Stimulated activated CD4-positive, alpha-beta T cell treated with anti-CD3 and anti-CD28 coated beads, Interleukin-1b, Interleukin-23, amount 100 ng/mL, for 24 hours (primary cell): ENCODE results near the gene ZNF397.

Experiments
- DNase-seq, 4 experiments: peaks; one replicate each; pipeline ENCODE4 v3.0.0-alpha.2; 2020; ENCODE audit warnings: low read depth in 4 of 4, low spot score in 1 of 4

ZNF397 gene

DNA sequence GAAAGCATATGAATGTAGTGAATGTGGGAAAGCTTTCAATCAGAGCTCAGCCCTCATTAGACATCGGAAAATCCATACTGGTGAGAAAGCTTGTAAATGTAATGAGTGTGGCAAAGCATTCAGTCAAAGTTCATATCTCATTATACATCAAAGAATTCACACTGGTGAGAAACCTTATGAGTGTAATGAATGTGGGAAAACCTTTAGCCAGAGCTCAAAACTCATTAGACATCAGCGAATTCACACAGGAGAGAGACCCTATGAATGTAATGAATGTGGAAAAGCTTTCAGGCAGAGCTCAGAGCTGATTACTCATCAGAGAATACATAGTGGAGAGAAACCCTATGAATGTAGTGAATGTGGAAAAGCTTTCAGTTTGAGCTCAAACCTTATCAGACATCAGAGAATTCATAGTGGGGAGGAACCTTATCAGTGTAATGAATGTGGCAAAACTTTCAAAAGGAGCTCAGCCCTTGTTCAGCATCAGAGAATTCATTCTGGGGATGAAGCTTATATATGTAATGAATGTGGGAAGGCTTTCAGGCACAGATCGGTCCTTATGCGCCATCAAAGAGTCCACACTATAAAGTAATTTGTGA is 5.0 kb downstream of the ZNF397 start:
- DNase-seq, result no peak

- no peak for DNase-seq
Observed at GRCh38 chr18:35246831-35247230, 6.0 kb downstream of the ZNF397 start.

DNA sequence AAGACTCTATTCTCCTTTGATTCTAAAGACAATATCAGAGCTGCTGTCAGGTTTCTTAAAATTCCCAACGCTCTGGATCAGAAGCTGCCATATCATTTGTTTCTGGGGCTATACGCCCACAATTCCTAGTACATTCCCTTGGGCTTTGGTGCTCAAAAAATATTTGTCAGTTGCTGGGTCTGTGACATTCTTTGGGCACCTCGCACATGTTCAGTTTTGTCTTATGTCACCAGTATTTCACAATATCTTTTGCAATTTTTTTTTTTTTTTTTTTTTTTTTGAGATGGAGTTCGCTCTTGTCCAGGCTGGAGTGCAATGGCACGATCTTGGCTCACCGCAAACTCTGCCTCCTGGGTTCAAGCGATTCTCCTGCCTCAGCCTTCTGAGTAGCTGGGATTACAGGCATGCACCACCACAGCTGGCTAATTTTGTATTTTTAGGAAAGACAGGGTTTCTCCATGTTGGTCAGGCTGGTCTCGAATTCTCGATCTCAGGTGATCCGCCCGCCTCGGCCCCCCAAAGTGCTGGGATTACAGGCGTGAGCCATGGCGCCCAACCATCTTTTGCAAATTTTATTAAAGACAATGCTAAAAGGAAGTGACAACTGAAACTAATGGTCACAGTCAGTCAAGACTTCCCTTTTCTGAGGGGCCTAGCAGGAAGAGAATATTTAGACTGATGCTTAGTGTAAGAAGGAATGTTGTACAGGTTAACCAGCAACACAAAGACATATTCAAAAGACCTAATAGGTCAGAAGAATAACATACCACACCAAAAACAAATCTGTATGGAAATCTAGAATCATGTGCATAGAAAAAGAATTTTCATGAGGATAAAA is 6.8 kb downstream of the ZNF397 start:
- no peak for DNase-seq

DNA sequence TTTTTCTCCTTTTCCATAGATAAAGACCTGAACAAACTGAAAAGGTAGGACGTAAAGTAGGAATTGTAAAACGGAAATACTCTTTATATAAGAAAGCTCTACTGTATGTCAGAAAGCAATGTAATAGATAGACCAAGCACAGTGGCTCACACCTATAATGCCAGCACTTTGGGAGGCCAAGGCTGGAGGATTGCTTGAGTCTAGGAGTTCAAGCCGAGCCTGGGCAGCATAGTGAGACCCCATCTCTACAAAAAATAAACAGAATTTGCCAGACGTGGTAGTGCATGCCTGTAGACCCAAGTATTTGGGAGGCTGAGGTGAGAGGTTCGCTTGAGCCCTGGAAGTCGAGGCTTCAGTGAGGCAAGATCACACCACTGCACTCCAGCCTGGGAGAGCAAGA is 7.6 kb downstream of the ZNF397 start:
- no peak for DNase-seq

DNA sequence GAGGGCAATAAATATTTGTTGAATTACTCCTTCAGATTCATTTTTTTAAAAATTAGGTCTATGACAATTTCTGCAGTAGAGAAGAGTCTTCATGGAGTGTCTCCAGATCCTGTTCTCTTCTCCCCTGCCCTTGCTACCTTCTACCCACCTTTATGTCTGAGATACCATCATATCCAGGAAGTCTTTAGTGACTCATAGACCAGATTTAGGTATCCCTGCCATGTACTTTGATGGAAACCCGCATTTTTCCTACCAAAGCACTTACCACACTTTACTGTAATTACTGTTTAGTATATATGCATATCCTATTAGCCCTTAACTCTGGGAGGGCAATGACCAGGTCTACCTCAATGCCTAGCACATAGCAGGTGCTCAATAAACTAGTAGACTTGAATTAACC is 11.6 kb downstream of the ZNF397 start:
- DNase-seq, result no peak

DNA sequence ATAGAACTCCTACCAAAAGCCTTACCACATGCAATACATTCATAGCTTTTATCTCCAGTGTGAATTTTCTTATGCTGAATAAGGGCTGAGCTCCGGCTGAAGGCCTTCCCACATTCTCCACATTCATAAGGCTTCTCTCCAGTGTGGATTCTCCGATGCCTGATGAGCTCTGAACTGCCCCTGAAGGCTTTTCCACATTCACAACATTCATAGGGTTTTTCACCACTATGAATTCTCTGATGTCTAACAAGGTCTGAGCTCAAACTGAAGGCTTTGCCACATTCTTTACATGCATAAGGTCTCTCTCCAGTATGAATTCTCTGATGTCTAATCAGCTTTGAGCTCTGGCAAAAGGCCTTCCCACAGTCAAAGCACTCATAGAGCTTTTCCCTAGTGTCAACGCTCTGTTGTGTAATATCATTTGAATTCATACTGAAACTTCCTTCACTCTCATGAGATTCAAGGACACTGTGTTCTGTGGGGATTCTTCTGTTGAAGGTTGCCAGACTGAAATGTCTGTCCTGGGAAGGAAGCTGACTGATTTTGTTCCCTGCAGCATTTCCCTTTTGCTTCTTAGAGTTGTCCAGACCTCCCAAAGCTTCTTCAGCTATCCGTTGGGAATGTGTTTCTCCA is 12.9 kb downstream of the ZNF397 start:
- no peak for DNase-seq

GRCh38 chr18:35256947-35257346 is 16.1 kb downstream of the ZNF397 start:
- DNase-seq, result no peak

GRCh38 chr18:35264409-35264808 is 23.6 kb downstream of the ZNF397 start:
- DNase-seq, result no peak

DNA sequence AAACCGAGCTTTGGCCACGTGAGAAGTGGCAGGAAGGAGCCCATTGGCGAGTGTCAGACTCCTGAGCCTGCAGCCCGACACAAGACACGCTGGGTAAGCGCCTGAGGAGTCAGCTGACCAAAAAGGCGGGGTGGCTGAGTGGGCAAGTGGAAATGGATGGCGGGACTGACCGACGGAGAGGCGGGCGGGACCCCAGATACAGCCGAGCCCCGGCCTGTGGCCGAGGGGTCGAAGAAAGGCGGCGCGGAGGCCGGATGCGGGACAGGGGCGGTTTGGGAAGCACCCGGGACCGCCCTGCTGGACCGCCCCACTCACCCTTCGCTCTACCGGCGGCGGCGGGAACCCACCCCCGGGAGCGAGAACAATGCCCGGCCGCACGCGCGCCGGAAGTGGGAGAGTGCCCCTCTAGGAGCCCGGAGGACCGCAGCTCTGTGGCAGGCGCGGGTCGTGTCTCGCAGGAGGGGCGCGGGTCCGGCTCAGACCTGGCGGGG is 26.4 kb downstream of the ZNF397 start:
- DNase-seq, result peak; percentile 20 to 57 (median 47)

DNA sequence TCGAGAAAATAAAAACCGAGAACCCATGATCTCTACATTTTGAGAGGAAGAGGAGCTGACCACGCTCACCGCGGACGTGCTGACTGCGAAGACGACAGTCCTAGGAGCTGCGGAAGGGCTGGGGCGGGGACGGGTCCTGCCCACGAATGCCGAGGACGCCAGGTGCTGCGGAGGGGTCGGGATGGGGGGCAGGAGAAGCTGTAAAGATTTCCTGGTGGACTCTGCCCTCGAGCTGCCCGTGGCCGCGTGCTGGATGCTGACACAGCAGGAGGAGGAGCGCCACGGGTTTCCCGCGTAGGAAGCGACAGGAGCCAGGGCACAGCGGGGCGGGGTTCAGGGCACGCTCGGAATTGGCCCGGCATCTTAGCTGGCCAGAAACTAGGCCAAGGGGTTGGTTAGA is 27.0 kb downstream of the ZNF397 start:
- no peak for DNase-seq

- DNase-seq, result no peak
Observed at GRCh38 chr18:35268821-35269220, 28.0 kb downstream of the ZNF397 start.

DNA sequence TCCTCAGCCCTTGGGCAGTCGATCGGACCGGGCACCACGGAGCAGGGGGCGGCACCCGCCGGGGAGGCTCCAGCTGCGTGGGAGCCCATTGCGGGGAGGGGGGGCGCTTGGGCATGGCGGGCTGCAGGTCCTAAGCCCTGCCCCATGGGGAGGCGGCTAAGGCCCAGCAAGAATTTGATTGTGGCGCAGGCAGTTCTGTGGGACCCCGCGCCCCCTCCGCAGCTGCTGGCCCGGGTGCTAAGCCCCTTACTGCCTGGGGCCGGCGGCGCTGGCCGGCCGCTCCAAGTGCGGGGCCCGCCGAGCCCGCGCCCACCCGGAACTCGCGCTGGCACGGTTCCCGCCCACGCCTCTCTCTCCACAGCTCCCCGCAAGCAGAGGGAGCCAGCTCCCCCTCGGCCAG is 30.8 kb downstream of the ZNF397 start:
- no peak for DNase-seq

DNA sequence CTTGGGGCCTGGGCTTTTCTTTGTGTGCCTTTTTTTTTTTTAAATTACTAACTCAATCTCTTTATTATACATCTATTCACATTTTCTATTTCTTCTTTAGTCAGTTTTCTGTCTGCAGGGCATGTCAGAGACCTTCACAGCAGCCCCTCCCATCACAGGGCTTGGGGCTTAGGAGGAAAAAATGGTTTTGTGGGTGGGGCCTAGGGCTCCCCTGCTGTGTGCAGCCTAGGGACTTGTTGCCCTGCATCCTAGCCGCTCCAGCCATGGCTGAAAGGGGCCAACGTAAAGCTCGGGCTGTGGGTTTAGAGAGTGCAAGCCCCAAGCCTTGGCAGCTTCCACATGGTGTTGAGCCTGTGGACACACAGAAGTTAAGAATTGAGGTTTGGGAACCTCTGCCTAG is 35.4 kb downstream of the ZNF397 start:
- no peak for DNase-seq

- DNase-seq, result no peak
Observed at GRCh38 chr18:35277633-35278032, 36.8 kb downstream of the ZNF397 start.

- DNase-seq, result no peak
Observed at GRCh38 chr18:35278085-35278484, 37.3 kb downstream of the ZNF397 start.

DNA sequence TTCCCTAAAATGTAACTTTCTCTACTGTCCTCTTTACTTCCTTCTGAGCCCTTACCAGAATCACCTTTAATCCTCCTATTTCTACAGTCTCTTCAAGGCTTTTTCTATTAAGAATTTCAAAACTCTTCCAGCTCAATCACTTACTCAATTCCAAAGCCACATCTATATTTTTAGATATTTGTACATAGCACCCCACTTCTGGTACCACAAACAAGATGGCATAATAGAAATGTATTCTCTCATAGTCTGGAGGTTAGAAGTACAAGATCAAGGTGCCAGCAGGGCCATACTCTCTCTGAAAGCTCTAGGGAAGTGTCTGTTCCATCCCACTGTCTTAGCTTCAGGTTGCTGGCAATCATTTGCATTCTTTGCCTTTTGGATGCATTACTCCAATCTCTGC is 38.1 kb downstream of the ZNF397 start:
- DNase-seq, result no peak

- no peak for DNase-seq
Observed at GRCh38 chr18:35282353-35282752, 41.5 kb downstream of the ZNF397 start.

DNA sequence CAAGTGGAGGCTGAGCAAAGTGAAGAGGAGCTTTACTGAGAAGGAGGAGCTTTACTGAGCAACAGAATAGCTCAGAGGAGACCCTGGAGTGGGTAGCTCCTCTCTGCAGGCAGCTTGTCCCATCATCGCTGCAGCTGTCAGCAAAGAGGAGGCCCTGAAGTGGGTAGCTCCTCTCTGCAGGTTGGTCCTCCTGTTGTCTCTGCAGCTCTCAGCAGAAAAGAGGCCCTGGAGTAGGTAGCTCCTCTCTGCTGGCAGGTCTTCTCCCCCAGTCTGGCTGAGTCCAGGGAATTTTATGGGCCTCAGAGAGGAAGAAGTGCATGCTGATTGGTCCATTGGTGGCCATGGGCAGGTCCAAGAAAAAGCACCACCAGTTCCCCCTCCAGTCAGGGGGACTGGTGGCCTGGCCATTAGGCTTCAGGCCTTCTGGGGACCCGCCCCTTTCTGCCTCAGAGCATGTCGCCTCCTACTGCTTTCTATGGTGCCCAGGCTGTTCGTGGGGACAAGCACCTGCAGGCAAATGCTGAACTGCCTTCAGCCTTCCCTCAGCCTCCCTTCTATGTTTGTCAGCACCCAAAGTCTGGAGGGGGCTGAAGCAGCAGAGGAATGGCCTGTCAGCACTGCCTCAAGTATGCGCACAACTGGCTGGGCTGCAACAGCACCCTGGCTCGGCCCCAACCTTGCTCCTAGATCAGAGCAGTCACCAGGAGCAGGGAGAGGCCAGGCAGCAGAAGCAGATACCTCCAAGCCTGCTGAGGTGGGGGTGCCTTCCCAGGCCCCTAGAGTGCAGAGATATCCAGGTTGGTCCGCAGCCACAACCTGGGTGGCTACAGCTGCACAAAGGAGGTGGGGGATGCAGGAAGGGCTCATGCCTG is 43.3 kb downstream of the ZNF397 start:
- no peak for DNase-seq

DNA sequence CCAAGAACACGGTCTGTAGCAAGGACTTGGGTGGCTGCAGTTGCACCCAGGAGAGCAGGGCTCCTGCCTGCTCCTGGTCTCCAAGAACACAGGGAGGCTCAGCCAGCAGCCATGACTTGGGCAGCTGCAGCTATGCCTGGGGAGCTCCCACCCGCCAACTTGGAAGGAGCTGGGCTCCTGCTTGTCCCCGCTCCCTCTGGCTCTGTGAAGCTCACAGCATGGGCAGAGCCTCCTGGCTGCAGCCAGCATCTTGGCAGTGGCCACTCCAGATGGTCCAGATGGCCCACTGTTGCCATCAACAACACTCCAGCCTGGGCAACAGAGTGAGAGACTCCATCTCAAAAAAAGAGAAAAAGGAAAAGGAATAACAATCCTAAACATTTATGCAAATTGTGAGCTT is 44.0 kb downstream of the ZNF397 start:
- no peak for DNase-seq

DNA sequence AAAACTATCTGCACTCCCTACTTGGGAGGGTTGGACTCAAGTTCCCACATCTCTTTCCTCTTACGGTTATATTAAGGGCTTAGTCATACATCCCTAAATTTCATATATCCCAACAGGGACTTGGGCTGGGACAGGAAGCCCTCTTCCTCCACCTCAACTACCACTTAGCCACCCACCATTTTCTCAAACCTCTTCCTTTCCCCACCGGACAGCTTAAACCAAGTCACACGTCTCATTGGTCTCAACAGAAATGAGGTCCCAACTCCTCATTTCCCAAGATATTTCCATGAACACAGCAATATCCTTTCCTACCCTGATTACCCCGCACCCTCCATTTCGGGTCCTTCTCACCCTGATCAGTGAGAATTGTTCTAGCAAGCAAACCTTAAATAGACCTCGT is 48.5 kb downstream of the ZNF397 start:
- DNase-seq, result no peak

DNA sequence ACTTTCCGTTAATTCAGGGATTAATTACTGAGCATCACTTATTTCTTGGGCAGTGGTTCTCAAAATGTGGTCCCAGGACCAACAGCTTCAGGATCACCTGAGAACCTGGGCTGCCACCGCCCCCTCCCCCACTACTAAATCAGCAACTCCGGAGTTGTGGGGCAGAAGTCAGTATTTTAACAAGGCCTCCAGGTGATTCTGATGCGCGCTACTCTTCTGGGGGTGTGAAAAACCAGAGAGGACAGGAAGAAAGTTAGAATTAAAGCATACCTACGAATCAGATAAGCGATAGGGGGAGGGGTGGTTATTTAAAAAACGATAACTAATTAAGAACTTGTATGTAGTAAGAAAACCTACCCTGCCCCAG is 48.9 kb downstream of the ZNF397 start:
- peak in 1 of 4 experiments; percentile 5 for DNase-seq
